HUES6 (cell line): ENCODE results near the gene PGA3.
"Not testable (repeated sequence)": the region's sequence is repeated elsewhere in the genome, so short reads cannot be mapped to it uniquely, and the experiment has no call there.

Source experiments
- H3K27ac ChIP-seq: 2 replicates; pipeline ENCODE4 v1.7.0; 2013; ENCODE audit warnings: low read depth, mild to moderate bottlenecking, low read length, inconsistent platforms
- H3K27me3 ChIP-seq: 2 replicates; pipeline ENCODE4 v1.6.1; 2013; ENCODE audit warnings: low read length; ENCODE audit not compliant: control insufficient read depth, insufficient read depth
- H3K36me3 ChIP-seq: 2 replicates; pipeline ENCODE4 v1.6.1; 2013; ENCODE audit warnings: low read length; ENCODE audit not compliant: control insufficient read depth, insufficient read depth
- H3K4me1 ChIP-seq: 2 replicates; pipeline ENCODE4 v1.6.1; 2013; ENCODE audit warnings: low read length; ENCODE audit not compliant: control insufficient read depth, insufficient read depth
- H3K4me3 ChIP-seq: 2 replicates; pipeline ENCODE4 v1.5.1; 2013; ENCODE audit warnings: low read depth, low read length
- H3K9ac ChIP-seq: one replicate; pipeline ENCODE4 v1.6.1; 2013; ENCODE audit warnings: mild to moderate bottlenecking, low read length
- H3K9me3 ChIP-seq: 2 replicates; pipeline ENCODE4 v1.6.1; 2013; ENCODE audit warnings: low read depth, low read length; ENCODE audit not compliant: control insufficient read depth, insufficient read depth

PGA3 gene

DNA sequence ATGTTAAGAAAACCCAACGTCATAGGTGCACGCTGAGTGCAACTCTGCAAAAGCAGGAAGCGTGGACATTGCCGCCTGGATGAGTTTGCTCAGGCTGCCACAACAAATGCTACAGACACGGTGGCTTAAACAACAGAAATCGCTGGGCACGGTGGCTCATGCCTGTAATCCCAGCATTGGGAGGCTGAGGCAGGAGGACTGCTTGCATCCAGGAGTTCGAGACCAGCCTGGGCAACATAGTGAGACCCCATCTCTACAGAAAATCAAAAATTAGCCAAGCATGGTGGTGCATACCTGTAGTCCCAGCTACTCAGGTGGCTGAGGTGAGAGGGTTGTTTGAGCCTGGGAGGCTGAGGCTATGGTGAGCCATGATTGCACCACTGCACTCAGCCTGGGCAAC lies 13.4 kb upstream of the PGA3 start:
- Histone ChIP-seq H3K27me3 (no peaks in the 10 kb centered on the region), H3K27ac (no peak overlapping the region), H3K9ac (no peak overlapping the region), H3K9me3 (peaks cover 9% of the 10 kb centered on the region; the same call in 1 of the 2 replicates), H3K36me3 (no peaks in the 10 kb centered on the region), H3K4me3 (no peak overlapping the region), H3K4me1 (0 out of 2 replicates have a peak, but pooled peaks cover 6% of the 10 kb centered on the region)

DNA sequence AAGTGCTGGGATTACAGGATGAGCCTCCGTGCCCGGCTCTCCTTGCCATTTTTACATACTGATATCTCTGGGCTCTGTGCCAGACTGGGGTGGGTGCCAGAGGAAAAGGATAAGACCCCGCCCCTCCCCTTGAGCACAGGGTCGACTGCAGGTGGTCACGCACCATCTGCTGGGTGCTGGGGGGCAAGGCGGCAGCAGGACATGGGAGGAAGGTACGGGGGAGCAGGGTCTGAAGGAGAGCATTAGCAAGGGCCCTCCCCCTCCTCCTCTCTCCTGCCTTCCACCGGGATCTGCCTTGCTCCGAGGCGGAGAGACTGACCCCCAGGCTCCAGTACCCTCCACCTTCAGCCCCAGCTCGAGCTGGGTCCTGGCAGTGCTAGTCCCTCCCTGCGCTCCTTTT lies 9.7 kb upstream of the PGA3 start:
- Histone ChIP-seq H3K9ac (no peak overlapping the region), H3K4me1 (0 out of 2 replicates have a peak, but pooled peaks cover 6% of the 10 kb centered on the region), H3K27me3 (no peaks in the 10 kb centered on the region), H3K27ac (no peak overlapping the region), H3K9me3 (peaks cover 15% of the 10 kb centered on the region), H3K4me3 (no peak overlapping the region), H3K36me3 (no peaks in the 10 kb centered on the region)

DNA sequence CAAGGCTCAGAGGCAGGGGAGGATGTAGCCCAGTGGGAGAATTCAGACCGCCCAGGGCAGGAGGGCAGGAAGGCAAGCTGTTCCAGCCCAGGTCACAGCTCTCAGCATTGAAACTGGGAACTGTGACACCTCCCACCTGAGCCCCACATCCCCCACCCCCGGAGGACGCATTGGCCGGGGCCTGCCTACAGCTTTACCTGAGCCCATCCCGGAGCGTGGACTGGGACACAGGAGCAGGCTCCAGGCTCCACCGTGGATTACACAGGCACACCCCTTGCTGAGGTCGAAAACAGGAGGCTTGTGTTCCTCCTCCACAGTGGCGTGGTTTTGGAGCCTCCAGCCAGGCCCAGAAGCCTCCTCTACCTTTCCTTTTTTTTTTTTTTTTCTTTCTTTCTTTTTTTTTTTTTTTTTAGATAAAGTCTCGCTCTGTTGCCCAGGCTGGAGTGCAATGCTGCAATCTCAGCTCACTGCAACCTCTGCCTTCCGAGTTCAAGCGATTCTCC lies 9.1 kb upstream of the PGA3 start:
- no peaks in the 10 kb centered on the region for H3K36me3 ChIP-seq
- no peak overlapping the region for H3K9ac ChIP-seq
- no peaks in the 10 kb centered on the region for H3K27me3 ChIP-seq
- peaks cover 19% of the 10 kb centered on the region for H3K9me3 ChIP-seq
- H3K4me3 ChIP-seq, result no peak overlapping the region
- H3K4me1 ChIP-seq, result 0 out of 2 replicates have a peak, but pooled peaks cover 6% of the 10 kb centered on the region
- H3K27ac ChIP-seq, result no peak overlapping the region

DNA sequence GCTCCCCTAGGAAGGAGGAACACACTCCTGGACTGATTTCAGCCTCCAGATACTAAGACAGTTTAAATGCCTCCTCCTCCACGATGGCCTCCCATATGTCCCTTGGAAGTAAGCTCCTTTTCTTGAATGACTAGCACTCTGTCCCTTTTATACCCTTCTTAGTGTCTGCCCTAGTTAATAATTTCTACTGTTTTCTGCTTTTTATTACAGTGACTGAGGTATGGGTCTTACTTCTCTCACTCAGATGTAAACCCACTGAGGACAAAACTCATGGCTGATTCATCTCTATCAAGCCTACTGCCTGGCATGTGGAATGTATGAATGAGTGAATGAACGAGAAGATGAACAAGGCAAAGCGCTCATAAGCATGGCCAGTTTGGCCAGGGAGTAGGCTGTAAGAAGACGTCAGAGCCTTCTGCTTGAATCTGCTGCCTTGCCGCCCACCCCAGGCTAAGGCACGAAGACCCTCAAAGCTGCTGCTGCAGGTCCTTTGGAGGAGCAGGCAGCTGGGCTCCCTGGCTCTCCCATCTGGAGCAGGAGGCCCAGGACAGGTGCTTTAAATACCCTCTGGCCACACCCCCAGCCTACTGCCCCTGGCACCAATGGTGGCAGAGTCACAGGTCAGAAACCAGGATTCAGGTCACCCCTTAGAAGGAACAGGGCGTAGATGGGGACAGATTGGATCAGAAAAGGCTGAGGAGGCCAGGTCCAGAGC lies 8.2 kb upstream of the PGA3 start:
- Histone ChIP-seq H3K4me1 (0 out of 2 replicates have a peak, but pooled peaks cover 6% of the 10 kb centered on the region), H3K9me3 (peaks cover 23% of the 10 kb centered on the region), H3K9ac (no peak overlapping the region), H3K4me3 (no peak overlapping the region), H3K36me3 (no peaks in the 10 kb centered on the region), H3K27me3 (no peaks in the 10 kb centered on the region), H3K27ac (no peak overlapping the region)

DNA sequence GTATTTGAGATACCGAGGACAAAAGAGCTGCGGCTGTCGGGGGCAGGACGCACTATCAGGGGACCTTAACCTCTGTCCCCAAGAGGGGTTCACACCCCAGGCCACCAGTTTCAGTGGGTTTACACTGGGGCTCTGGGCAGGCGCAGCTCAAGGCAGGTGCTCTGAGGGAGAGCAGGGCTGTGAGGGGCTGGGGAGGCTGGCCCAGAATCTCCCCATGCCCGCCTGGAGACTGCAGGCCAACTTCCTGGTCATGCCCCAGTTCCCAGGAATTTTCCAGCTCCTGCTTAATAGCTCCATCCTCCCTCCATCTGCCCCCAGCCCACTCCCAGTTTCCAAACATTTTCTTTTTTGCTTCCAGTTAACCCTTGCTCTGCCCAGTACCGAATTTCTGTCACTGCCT lies 7.6 kb upstream of the PGA3 start:
- Histone ChIP-seq H3K27ac (no peak overlapping the region), H3K4me1 (0 out of 2 replicates have a peak, but pooled peaks cover 6% of the 10 kb centered on the region), H3K9me3 (peaks cover 22% of the 10 kb centered on the region), H3K9ac (no peak overlapping the region), H3K27me3 (no peaks in the 10 kb centered on the region), H3K36me3 (no peaks in the 10 kb centered on the region), H3K4me3 (no peak overlapping the region)

DNA sequence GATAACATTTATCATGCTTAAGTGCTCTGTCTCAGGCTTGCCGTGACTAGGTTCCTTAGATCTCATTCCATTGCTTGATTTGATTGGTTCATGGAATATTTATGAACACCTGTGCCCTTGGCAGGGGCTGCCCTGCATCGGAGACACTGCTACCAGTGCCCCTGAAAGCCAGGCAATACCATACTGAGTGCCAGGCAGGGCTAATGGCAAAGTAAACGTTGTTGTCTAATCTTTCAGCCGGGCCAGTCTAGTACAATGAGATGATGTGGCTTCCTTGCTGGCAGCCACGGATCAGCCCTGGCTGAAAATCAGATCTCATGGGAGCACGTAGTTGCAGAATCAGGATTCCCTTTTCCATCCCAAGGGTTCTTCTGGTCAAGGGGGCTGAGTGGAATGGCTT lies 5.0 kb upstream of the PGA3 start:
- H3K9me3 ChIP-seq, result peaks cover 13% of the 10 kb centered on the region
- 0 out of 2 replicates have a peak, but pooled peaks cover 6% of the 10 kb centered on the region for H3K4me1 ChIP-seq
- no peak overlapping the region for H3K27ac ChIP-seq
- H3K36me3 ChIP-seq, result no peaks in the 10 kb centered on the region
- H3K27me3 ChIP-seq, result no peaks in the 10 kb centered on the region
- no peak overlapping the region for H3K4me3 ChIP-seq
- no peak overlapping the region for H3K9ac ChIP-seq

DNA sequence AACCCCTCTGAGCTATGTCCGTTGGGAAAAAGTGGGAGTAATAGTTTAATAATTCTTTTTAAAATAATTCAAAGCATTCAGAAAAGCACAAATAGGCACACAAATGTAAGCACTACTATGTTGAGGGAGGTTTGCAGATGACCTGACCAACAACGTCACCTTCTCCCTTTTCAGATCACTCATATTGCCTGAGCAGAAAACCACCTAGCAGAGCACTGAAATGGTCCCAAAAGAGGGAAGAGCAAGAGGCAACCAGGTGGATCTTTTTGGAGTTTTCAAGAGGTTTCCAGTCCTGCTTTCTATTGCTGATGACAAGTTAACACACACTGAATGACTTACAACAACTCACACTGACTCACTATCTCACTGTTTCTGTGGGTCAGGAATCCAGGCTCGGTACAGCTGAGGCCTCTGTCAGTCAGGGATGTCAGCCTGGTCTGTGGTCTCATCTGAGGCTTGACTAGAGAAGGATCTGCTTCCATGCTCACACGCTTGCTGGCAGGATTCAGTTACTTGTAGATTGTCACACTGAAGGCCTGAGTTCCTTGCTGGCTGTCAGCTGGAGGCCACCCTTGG lies 4.3 kb upstream of the PGA3 start:
- Histone ChIP-seq H3K4me1 (0 out of 2 replicates have a peak, but pooled peaks cover under 1% of the 10 kb centered on the region), H3K27me3 (no peaks in the 10 kb centered on the region), H3K4me3 (no peak overlapping the region), H3K27ac (no peak overlapping the region), H3K9me3 (peaks cover 13% of the 10 kb centered on the region), H3K9ac (no peak overlapping the region), H3K36me3 (no peaks in the 10 kb centered on the region)

DNA sequence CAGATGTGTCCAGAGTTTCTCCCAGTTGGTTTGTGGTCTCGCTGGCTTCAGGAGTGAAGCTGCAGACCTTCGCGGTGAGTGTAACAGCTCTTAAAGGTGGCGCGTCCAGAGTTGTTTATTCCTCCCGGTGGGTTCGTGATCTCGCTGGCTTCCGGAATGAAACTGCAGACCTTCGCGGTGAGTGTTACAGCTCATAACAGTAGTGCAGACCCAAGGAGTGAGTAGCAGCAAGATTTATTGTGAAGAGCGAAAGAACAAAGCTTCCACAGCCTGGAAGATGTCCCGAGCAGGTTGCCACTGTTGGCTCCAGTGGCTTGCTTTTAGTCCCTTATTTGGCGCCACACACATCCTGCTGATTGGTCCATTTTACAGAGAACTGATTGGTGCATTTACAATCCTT lies 1.8 kb upstream of the PGA3 start:
- Histone ChIP-seq H3K9ac (no peak overlapping the region), H3K4me3 (no peak overlapping the region), H3K9me3 (peaks cover 13% of the 10 kb centered on the region), H3K27me3 (no peaks in the 10 kb centered on the region), H3K27ac (no peak overlapping the region), H3K36me3 (no peaks in the 10 kb centered on the region), H3K4me1 (no peaks in the 10 kb centered on the region)

DNA sequence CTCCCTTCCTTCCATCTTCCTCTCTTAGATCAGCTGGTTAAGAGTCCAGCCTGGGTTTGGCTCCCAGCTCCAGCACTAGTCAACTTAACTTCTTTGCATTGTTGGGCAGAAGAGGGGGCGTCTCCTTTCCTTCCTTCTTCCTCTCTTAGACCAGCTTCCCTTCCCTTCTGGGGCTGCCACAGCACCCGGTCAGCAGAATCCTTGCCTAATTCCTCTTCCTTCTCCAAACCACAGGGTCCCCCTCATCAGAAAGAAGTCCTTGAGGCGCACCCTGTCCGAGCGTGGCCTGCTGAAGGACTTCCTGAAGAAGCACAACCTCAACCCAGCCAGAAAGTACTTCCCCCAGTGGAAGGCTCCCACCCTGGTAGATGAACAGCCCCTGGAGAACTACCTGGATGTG lies 558 bp downstream of the PGA3 start:
- not testable (repeated sequence) for H3K4me1 ChIP-seq, H3K27me3 ChIP-seq, H3K9ac ChIP-seq, H3K27ac ChIP-seq, H3K4me3 ChIP-seq, H3K36me3 ChIP-seq, H3K9me3 ChIP-seq

DNA sequence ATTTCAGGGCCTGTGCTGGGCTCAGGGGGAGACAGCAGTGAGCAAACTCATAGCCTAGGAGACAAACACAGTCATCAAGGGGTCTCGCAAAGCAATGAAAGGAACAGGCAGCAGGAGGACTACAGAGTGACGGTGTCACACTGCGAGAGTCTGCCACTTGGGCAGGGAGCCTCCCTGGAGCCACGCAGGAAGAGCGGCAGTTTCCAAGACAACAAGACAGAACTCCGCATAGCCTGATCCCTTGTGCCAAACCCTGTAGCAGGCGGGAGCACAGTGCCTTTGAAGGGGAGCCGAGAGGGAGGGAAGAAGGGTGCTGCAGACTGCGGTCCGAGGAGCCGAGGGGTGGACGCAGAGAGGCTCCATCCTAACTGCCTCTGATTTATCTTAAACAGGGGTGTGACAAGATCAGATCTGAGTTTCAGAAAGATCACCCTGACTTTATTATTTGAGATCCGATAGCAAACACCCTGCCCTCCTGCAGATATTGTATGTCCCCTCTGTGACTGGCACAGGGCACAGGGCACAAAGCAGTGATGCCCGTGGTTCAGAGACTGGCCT lies 1.3 kb downstream of the PGA3 start:
- H3K4me3 ChIP-seq, H3K9ac ChIP-seq, H3K27me3 ChIP-seq, H3K27ac ChIP-seq, H3K36me3 ChIP-seq, H3K9me3 ChIP-seq, H3K4me1 ChIP-seq: not testable (repeated sequence)

DNA sequence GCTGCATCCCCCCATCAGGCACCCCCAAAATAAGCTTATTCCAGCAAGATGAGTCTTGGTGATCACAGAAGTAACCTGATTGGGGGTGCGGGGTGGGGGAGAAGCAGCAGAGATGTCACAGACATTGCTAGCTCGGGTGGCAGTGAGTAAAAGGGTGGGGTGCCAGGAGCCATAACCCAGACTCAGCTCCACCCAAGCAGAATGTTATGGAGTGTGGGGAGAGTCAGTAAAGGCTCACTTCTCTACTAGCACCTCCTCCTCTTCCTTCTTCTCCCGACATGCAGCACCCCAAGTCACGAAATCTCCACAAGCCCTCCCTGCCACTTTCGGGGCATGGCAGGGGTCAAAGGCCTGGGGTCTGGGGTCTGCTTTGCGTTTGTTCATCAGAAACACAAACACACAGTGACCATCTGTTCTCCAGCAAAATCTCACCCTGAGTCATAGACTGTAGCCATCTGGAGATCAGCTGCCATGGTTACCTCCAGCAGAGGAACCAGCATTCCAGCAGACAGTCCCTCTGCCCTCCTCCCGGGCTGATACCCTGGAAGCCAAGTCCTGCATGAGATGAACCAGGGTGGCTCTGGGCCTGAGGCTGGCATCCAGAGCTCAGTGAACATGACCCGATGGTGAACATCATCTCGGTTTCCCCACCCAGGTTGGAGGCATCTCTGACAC lies 4.5 kb downstream of the PGA3 start:
- H3K9me3 ChIP-seq, H3K36me3 ChIP-seq, H3K27me3 ChIP-seq, H3K4me1 ChIP-seq, H3K9ac ChIP-seq, H3K4me3 ChIP-seq, H3K27ac ChIP-seq: not testable (repeated sequence)
